HEK293 (cell line): ENCODE results near the gene P2RY2.

Source experiments
- CTCF ChIA-PET: fragments of 350-600 bp; formaldehyde crosslinking; extraction: SDS; loops from one replicate; lab custom pipeline; 2021; ENCODE audit warnings: antibody characterized with exemption; lab: Yijun Ruan, JAX
- POLR2A ChIA-PET: fragments of 300-600 bp; formaldehyde crosslinking; extraction: SDS; loops from one replicate; lab custom pipeline; 2020; ENCODE audit warnings: antibody characterized with exemption, inconsistent platforms; lab: Yijun Ruan, JAX
- H3K27ac ChIP-seq: fragments of 200-500 bp; sonication (Bioruptor generic); 2 replicates; pipeline ENCODE4 v1.5.1; 2014; ENCODE audit warnings: low read depth, low read length, control low read depth, inconsistent platforms; ENCODE audit errors: extremely low read depth
- H3K36me3 ChIP-seq, 2 experiments: fragments of 200-500 bp in 1 of 2; sonication (Bioruptor generic) in 1 of 2; 1 replicate in 1 of 2; 2 replicates in 1 of 2; pipeline ENCODE4 v1.5.1; 2014 to 2017; ENCODE audit warnings: inconsistent platforms in 2 of 2, low read length in 2 of 2; ENCODE audit not compliant: control insufficient read depth in 2 of 2, insufficient read depth in 1 of 2
- H3K4me1 ChIP-seq: fragments of 200-500 bp; sonication (Bioruptor generic); 2 replicates; pipeline ENCODE4 v1.5.1; 2014; ENCODE audit warnings: mild to moderate bottlenecking, low read length, inconsistent platforms; ENCODE audit not compliant: control insufficient read depth, insufficient read depth
- H3K4me3 ChIP-seq: 2 replicates; pipeline ENCODE4 v1.5.1; 2011; ENCODE audit warnings: low read depth, mild to moderate bottlenecking, control low read depth, low read length, moderate library complexity
- H3K9me3 ChIP-seq: fragments of 200-500 bp; sonication (Bioruptor generic); 2 replicates; pipeline ENCODE4 v1.5.1; 2014; ENCODE audit warnings: low read depth, low read length, inconsistent platforms; ENCODE audit not compliant: control insufficient read depth, insufficient read depth
- FEZF1 ChIP-seq: fragments of 450-650 bp; formaldehyde crosslinking; IDR thresholded peaks from 2 replicates; pipeline ENCODE4 v1.5.1; 2016; ENCODE audit warnings: missing biosample characterization, missing genetic modification characterization
- GFI1B ChIP-seq: fragments of 450-650 bp; formaldehyde crosslinking; IDR thresholded peaks from 2 replicates; pipeline ENCODE4 v1.5.1; 2016; ENCODE audit warnings: missing biosample characterization, missing genetic modification characterization
- MEIS1 ChIP-seq: sonication (generic); formaldehyde crosslinking; IDR thresholded peaks from 2 replicates; pipeline ENCODE4 v1.8.1; 2022; ENCODE audit warnings: missing genetic modification reagents, mild to moderate bottlenecking, borderline replicate concordance
- MZF1 ChIP-seq: fragments of 450-650 bp; formaldehyde crosslinking; IDR thresholded peaks from 2 replicates; pipeline ENCODE4 v1.5.1; 2017; ENCODE audit warnings: missing biosample characterization, missing genetic modification characterization, borderline replicate concordance
- OSR2 ChIP-seq: fragments of 450-650 bp; formaldehyde crosslinking; IDR thresholded peaks from 2 replicates; pipeline ENCODE4 v1.5.1; 2016; ENCODE audit warnings: missing biosample characterization, missing genetic modification characterization
- TCF7L2 ChIP-seq: IDR thresholded peaks from 2 replicates; pipeline ENCODE4 v1.6.1; 2011; ENCODE audit warnings: low read depth, mild to moderate bottlenecking, inconsistent platforms, low read length, moderate library complexity, borderline replicate concordance
- ZBTB11 ChIP-seq: fragments of 450-650 bp; formaldehyde crosslinking; conservative IDR thresholded peaks from 2 replicates; pipeline ENCODE4 v1.5.1; 2016; ENCODE audit warnings: low read depth, missing biosample characterization, missing genetic modification characterization
- ZBTB7A ChIP-seq: fragments of 450-650 bp; formaldehyde crosslinking; IDR thresholded peaks from 2 replicates; pipeline ENCODE4 v1.5.1; 2016; ENCODE audit warnings: low read depth, missing biosample characterization, missing genetic modification characterization
- ZFP41 ChIP-seq: fragments of 450-650 bp; formaldehyde crosslinking; IDR thresholded peaks from 2 replicates; pipeline ENCODE4 v1.5.1; 2016; ENCODE audit warnings: missing biosample characterization, missing genetic modification characterization, borderline replicate concordance
- ZNF140 ChIP-seq: fragments of 450-650 bp; formaldehyde crosslinking; IDR thresholded peaks from 2 replicates; pipeline ENCODE4 v1.5.1; 2016; ENCODE audit warnings: missing biosample characterization, missing genetic modification characterization
- ZNF157 ChIP-seq: fragments of 450-650 bp; formaldehyde crosslinking; IDR thresholded peaks from 2 replicates; pipeline ENCODE4 v1.5.1; 2016; ENCODE audit warnings: missing biosample characterization, missing genetic modification characterization
- ZNF174 ChIP-seq: fragments of 450-650 bp; formaldehyde crosslinking; IDR thresholded peaks from 2 replicates; pipeline ENCODE4 v1.5.0; 2017; ENCODE audit warnings: missing biosample characterization, mild to moderate bottlenecking, missing genetic modification characterization
- ZNF19 ChIP-seq: fragments of 450-650 bp; formaldehyde crosslinking; IDR thresholded peaks from 2 replicates; pipeline ENCODE4; 2016; ENCODE audit warnings: missing biosample characterization, missing genetic modification characterization, low read depth
- ZNF202 ChIP-seq: fragments of 450-650 bp; formaldehyde crosslinking; IDR thresholded peaks from 2 replicates; pipeline ENCODE4 v1.5.1; 2016; ENCODE audit warnings: missing biosample characterization, missing genetic modification characterization, borderline replicate concordance
- ZNF223 ChIP-seq: fragments of 450-650 bp; formaldehyde crosslinking; IDR thresholded peaks from 2 replicates; pipeline ENCODE4 v1.5.1; 2016; ENCODE audit warnings: missing biosample characterization, missing genetic modification characterization
- ZNF274 ChIP-seq, 2 experiments: fragments of 200-500 bp in 1 of 2; fragments of 450-650 bp in 1 of 2; sonication (Bioruptor generic) in 1 of 2; formaldehyde crosslinking in 1 of 2; IDR thresholded peaks; 2 replicates each; pipeline versions ENCODE4 v1.5.1 to v1.6.1; 2014 to 2016; ENCODE audit warnings: borderline replicate concordance in 1 of 2, inconsistent platforms in 1 of 2, low read length in 1 of 2, missing biosample characterization in 1 of 2, missing genetic modification characterization in 1 of 2
- ZNF280D ChIP-seq: fragments of 450-650 bp; formaldehyde crosslinking; IDR thresholded peaks from 2 replicates; pipeline ENCODE4 v1.5.1; 2016; ENCODE audit warnings: missing biosample characterization, missing genetic modification characterization
- ZNF335 ChIP-seq: fragments of 450-650 bp; formaldehyde crosslinking; conservative IDR thresholded peaks from 2 replicates; pipeline ENCODE4 v1.5.1; 2016; ENCODE audit warnings: missing biosample characterization, missing genetic modification characterization
- ZNF341 ChIP-seq: fragments of 450-650 bp; formaldehyde crosslinking; IDR thresholded peaks from 2 replicates; pipeline ENCODE4; 2016; ENCODE audit warnings: low read depth, missing biosample characterization, missing genetic modification characterization
- ZNF37A ChIP-seq: fragments of 450-650 bp; IDR thresholded peaks from 2 replicates; pipeline ENCODE4 v1.5.1; 2018; ENCODE audit warnings: missing biosample characterization, missing genetic modification characterization
- ZNF48 ChIP-seq: fragments of 450-650 bp; formaldehyde crosslinking; IDR thresholded peaks from 2 replicates; pipeline ENCODE4 v1.5.1; 2016; ENCODE audit warnings: missing biosample characterization, missing genetic modification characterization
- ZNF510 ChIP-seq: fragments of 450-650 bp; formaldehyde crosslinking; IDR thresholded peaks from 2 replicates; pipeline ENCODE4 v1.5.1; 2018; ENCODE audit warnings: mild to moderate bottlenecking, missing genetic modification characterization, missing biosample characterization; ENCODE audit not compliant: insufficient replicate concordance
- ZNF580 ChIP-seq: fragments of 450-650 bp; formaldehyde crosslinking; IDR thresholded peaks from 2 replicates; pipeline ENCODE4 v1.5.1; 2016; ENCODE audit warnings: missing biosample characterization, missing genetic modification characterization
- ZNF621 ChIP-seq: fragments of 450-650 bp; formaldehyde crosslinking; IDR thresholded peaks from 2 replicates; pipeline ENCODE4 v1.5.1; 2017; ENCODE audit warnings: missing biosample characterization, missing genetic modification characterization
- ZSCAN16 ChIP-seq: fragments of 450-650 bp; formaldehyde crosslinking; IDR thresholded peaks from 2 replicates; pipeline ENCODE4 v1.5.1; 2016; ENCODE audit warnings: missing biosample characterization, missing genetic modification characterization
- ZSCAN18 ChIP-seq: fragments of 450-650 bp; formaldehyde crosslinking; IDR thresholded peaks from 2 replicates; pipeline ENCODE4 v1.5.1; 2016; ENCODE audit warnings: missing biosample characterization, missing genetic modification characterization

P2RY2 gene

GRCh38 chr11:73281201-73281741, 63.2 kb downstream of the P2RY2 start:
- no peaks in the 10 kb centered on the region for H3K4me1 ChIP-seq
- H3K27ac ChIP-seq, result no peak overlapping the region
- CTCF ChIA-PET, result interaction anchor here (0.5 to 2.7 kb wide), 3 partner anchors 8 to 137 kb away, joined by 3 to 17 read pairs (median 4); no protein-coding TSS in a partner anchor
- POLR2A ChIA-PET, result interaction anchor here (0.6 kb wide), 1 partner anchor 26 kb away, joined by 3 read pairs; no protein-coding TSS in a partner anchor
- no peaks in the 10 kb centered on the region for H3K36me3 ChIP-seq
- H3K9me3 ChIP-seq, result no peaks in the 10 kb centered on the region
- no peak overlapping the region for H3K4me3 ChIP-seq
- TF ChIP-seq FEZF1 (tag by site-specific recombination), result no peak
- no peak for TF ChIP-seq ZNF580 (tag by site-specific recombination)
- TF ChIP-seq ZFP41 (tag by site-specific recombination), result no peak
- TF ChIP-seq ZSCAN16 (tag by site-specific recombination), result no peak
- TF ChIP-seq ZNF202 (tag by site-specific recombination), result no peak
- no peak for TF ChIP-seq ZNF223 (tag by site-specific recombination)
- no peak for TF ChIP-seq ZNF341
- TF ChIP-seq ZNF48 (tag by site-specific recombination), result no peak
- no peak for TF ChIP-seq ZNF274 (IDR thresholded peaks at IDR 0.05; ENCODE audit: low read length)
- no peak for TF ChIP-seq ZNF274 (tag by site-specific recombination; IDR thresholded peaks at IDR 0.05; ENCODE audit: borderline replicate concordance)
- no peak for TF ChIP-seq ZNF280D
- no peak for TF ChIP-seq OSR2
- no peak for TF ChIP-seq ZNF19 (tag by site-specific recombination)
- TF ChIP-seq, all 188 proteins: peak for 0

GRCh38 chr11:73281796-73282660, 63.9 kb downstream of the P2RY2 start:
- Histone ChIP-seq H3K4me1 (no peaks in the 10 kb centered on the region), H3K9me3 (no peaks in the 10 kb centered on the region), H3K27ac (no peak overlapping the region), H3K4me3 (no peak overlapping the region), H3K36me3 (no peaks in the 10 kb centered on the region)
- ChIA-PET CTCF (interaction anchor here (0.5 to 2.1 kb wide), 3 partner anchors 25 to 39 kb away, joined by 4 to 9 read pairs (median 5); no protein-coding TSS in a partner anchor), POLR2A (interaction anchor here (0.6 kb wide), 1 partner anchor 25 kb away, joined by 3 read pairs; no protein-coding TSS in a partner anchor)
- no peak for TF ChIP-seq TCF7L2
- TF ChIP-seq ZNF621 (tag by site-specific recombination), result no peak
- TF ChIP-seq ZNF157, result no peak
- no peak for TF ChIP-seq GFI1B (tag by site-specific recombination)
- no peak for TF ChIP-seq MEIS1 (CRISPR knock-in tag)
- no peak for TF ChIP-seq ZSCAN18 (tag by site-specific recombination)
- TF ChIP-seq ZNF335 (tag by site-specific recombination), result no peak
- TF ChIP-seq ZBTB7A (tag by site-specific recombination), result no peak
- no peak for TF ChIP-seq ZNF510 (tag by site-specific recombination)
- no peak for TF ChIP-seq ZNF37A (tag by site-specific recombination)
- TF ChIP-seq ZBTB11 (tag by site-specific recombination), result no peak
- no peak for TF ChIP-seq ZNF174 (tag by site-specific recombination)
- no peak for TF ChIP-seq ZNF140 (tag by site-specific recombination)
- TF ChIP-seq MZF1 (tag by site-specific recombination), result no peak
